ENCODE results near the gene PPP1R14B. TPM values are rescaled to one million over a fixed set of nuclear protein-coding genes. Genes with fewer than 3 reads are reported as not detected.

The PPP1R14B gene, protein sequence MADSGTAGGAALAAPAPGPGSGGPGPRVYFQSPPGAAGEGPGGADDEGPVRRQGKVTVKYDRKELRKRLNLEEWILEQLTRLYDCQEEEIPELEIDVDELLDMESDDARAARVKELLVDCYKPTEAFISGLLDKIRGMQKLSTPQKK
- total RNA-seq = 100 to 1,000 TPM in 2 of 4 donors, 10 to 100 TPM in 2; 75.3 to 146 (median 105) TPM
- 99.9 TPM for polyA plus RNA-seq
- long read RNA-seq, donor 1, transcript PPP1R14B-201 (4 exons, 982 nt) = major isoform, 71 of 73 reads
- long read RNA-seq, donor 1, partial matches to known transcripts = 2 of 73 reads
- long read RNA-seq, donor 1, other reads (novel, unspliced or antisense) = 0 of 73 reads
- long read RNA-seq, donor 2, transcript PPP1R14B-201 (4 exons, 982 nt) = major isoform, 79 of 81 reads
- long read RNA-seq, donor 2, partial matches to known transcripts = 1 of 81 reads
- long read RNA-seq, donor 2, other reads (novel, unspliced or antisense) = 1 of 81 reads
- long read RNA-seq, donor 3, partial matches to known transcripts = 1 of 5 reads
- long read RNA-seq, donor 3, other reads (novel, unspliced or antisense) = 0 of 5 reads
- long read RNA-seq, donor 4, transcript PPP1R14B-201 (4 exons, 982 nt) = major isoform, 48 of 49 reads
- long read RNA-seq, donor 4, partial matches to known transcripts = 0 of 49 reads
- long read RNA-seq, donor 4, other reads (novel, unspliced or antisense) = 1 of 49 reads

DNA sequence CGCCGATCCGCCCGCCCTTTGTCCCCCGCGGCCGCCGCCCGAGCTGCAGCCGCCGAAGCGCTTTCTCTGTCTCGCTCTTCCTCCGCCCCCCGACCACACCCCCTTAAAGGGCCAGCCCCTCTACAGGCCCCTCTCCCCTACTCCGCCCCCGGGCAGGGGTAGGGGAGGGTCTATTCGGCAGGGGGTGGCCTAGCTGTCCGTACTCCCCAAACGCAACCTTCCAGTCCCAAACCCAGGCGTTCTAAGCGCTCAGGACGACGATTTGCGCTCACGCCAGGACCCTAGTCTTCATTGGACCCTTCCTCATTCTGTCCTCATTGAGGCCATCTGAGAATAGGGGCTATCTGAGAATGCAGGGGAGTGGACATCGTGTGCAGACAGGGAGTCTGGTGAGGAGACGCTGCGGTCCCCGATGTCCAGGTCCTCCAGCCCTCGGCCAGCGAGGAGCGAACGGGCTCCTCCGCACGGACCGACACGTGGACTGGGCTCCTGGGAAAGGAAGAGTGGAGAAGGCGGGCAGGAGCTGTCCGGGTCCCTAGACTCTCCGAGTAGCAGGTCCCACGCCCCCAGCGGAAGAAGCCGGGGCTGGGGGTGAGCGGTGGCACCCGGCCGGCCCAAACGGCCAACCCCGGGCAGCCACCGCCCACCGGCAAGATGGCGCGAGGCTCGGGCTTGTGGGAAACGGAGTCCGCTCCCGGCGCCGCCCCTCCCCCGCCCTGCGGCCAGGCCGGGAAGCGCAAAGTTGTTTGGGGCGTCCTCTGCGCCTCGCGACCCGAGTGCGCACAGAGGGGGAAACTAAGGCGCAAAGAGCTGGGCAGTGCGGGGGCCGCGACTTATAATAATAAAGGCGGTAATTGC, at the start of gene PPP1R14B:
PPP1R14B (minus strand) TSS at position 73 of the 858 bp plus-strand sequence. CDS start 270 bp downstream, outside the sequence.
- DNase-seq (peak; percentile 92 to 97 (median 96)), ATAC-seq (peak; percentile 73 to 76)
- H3K4me1 ChIP-seq (ENCODE audit: control insufficient read depth, insufficient read depth, low read length) = peaks cover 4% of the 10 kb centered on the region
- no peaks in the 10 kb centered on the region for H3K9me3 ChIP-seq (ENCODE audit: control insufficient read depth, low read length)
- H3K27ac ChIP-seq (ENCODE audit: low read length) = peak within 1 kb of the TSS; percentile 65
- peak within 1 kb of the TSS; percentile 49 for H3K4me3 ChIP-seq (ENCODE audit: low read length)
- no peaks in the 10 kb centered on the region for H3K27me3 ChIP-seq (ENCODE audit: control insufficient read depth, insufficient read depth)
- intact Hi-C loops (cut with DNase I) = no loop called here
- WGBS = under 1% methylated on average over 73 of the region's 74 CpGs

DNA sequence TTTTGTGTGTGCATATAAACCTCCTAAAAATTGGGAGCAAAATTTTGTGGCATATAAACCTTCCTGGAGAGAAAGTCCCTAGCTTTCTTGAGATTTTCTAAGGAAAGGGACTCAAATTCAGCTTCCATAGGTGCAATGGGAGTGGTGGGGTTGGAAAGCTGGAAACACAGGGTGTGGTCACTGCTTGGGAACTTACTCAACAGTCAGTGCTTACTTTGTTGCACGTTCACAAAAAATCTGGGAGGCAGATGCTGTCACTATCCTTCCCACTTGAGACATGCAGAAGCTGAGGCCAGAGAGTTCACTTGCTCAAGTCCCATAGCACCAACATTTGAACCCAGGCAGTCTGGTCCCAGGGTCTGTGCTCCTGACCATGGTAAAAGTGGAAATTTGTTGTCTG, 49.5 kb upstream of the PPP1R14B start:
- H3K27me3 ChIP-seq (ENCODE audit: control insufficient read depth, insufficient read depth) = no peaks in the 10 kb centered on the region

DNA sequence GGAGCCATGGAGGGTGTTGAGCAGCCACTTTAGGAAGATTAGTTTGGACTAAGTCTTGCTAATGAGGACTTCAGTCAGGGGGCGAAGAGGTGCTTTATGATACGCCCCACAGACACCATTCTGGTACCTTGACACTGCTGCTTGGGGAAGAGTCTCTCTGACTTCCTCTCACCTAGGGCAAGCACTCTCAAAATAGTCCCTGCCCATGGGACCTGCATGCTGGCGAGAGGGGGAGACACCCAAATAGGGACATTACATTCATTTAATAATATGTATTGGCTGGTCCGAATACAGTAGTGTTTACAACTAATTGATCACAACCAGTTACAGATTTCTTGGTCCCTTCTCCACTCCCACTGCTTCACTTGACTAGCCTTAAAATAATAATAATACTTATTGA, 49.0 kb upstream of the PPP1R14B start:
- ATAC-seq = no peak
- DNase-seq = no peak
- H3K4me1 ChIP-seq (ENCODE audit: control insufficient read depth, insufficient read depth, low read length) = peaks cover 4% of the 10 kb centered on the region
- H3K27me3 ChIP-seq (ENCODE audit: control insufficient read depth, insufficient read depth) = no peaks in the 10 kb centered on the region
- H3K4me3 ChIP-seq (ENCODE audit: low read length) = no peak overlapping the region
- WGBS = 94% methylated on average over 4 of the region's 4 CpGs
- intact Hi-C loops (cut with DNase I) = no loop called here
- H3K9me3 ChIP-seq (ENCODE audit: control insufficient read depth, low read length) = no peaks in the 10 kb centered on the region
- no peak overlapping the region for H3K27ac ChIP-seq (ENCODE audit: low read length)

More for the DNA sequence above, 49.5 kb upstream of the PPP1R14B start:
- 38% methylated on average over 1 of the region's 1 CpG for WGBS
- no peak overlapping the region for H3K4me3 ChIP-seq (ENCODE audit: low read length)
- H3K27ac ChIP-seq (ENCODE audit: low read length) = no peak overlapping the region
- H3K4me1 ChIP-seq (ENCODE audit: control insufficient read depth, insufficient read depth, low read length) = peaks cover 4% of the 10 kb centered on the region
- DNase-seq = no peak
- H3K9me3 ChIP-seq (ENCODE audit: control insufficient read depth, low read length) = no peaks in the 10 kb centered on the region
- intact Hi-C loops (cut with DNase I) = no loop called here
- ATAC-seq = no peak

DNA sequence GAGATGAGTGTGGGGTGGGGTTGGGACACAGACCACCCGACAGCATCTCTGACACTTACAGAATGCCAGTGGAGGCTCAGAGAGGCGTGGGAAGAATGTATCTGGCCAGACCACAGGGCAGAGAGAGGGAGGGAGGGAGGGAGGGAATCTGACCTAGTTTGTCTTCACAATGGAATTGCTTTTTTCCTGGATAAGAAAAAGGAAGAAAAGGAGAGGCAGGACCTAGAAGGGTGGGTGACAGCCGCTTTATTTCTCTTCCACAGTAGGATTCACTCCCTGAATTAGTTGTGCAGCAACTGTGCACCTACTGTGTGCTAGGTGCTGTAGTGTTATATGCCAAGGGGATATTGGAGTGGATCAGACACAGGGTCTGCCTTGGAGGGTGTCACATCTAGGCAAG, 48.0 kb upstream of the PPP1R14B start:
- no peaks in the 10 kb centered on the region for H3K9me3 ChIP-seq (ENCODE audit: control insufficient read depth, low read length)
- no peaks in the 10 kb centered on the region for H3K27me3 ChIP-seq (ENCODE audit: control insufficient read depth, insufficient read depth)
- peaks cover 3% of the 10 kb centered on the region for H3K4me1 ChIP-seq (ENCODE audit: control insufficient read depth, insufficient read depth, low read length)
- H3K27ac ChIP-seq (ENCODE audit: low read length) = no peak overlapping the region
- DNase-seq (no peak), ATAC-seq (no peak)
- H3K4me3 ChIP-seq (ENCODE audit: low read length) = no peak overlapping the region
- intact Hi-C loops (cut with DNase I) = no loop called here
- 46% methylated on average over 3 of the region's 3 CpGs for WGBS

DNA sequence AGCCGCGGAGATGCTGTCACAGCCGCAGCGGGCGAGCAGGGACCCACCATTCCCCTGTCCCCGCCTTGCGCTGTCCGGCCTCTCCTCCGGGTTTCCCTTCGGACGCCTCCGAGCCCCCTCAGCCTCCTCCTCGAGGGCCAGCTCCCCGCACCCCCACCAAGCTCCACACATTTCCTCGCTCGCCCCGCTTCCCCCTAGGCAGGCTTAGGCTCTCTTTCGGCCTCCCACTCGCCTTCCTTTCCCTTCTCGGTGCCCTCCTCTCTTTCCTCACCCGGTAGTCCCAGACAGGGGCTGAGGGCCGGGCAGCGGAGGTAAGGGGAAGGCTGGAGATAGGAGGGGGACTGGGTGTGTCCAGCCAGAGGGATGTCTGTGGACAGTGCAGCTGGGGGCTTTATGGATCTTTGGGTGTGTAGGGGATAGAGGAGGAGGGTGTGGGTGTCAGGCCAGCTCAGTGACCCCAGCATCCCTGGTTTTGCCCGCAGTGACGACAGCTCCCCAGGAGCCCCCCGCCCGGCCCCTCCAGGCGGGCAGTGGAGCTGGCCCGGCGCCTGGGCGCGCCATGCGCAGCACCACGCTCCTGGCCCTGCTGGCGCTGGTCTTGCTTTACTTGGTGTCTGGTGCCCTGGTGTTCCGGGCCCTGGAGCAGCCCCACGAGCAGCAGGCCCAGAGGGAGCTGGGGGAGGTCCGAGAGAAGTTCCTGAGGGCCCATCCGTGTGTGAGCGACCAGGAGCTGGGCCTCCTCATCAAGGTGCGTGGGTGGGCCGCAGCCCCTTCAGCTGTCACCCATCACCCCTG, 45.9 kb upstream of the PPP1R14B start:
- WGBS = 32% methylated on average over 42 of the region's 42 CpGs
- Histone ChIP-seq H3K9me3 (ENCODE audit: control insufficient read depth, low read length) (no peaks in the 10 kb centered on the region), H3K27ac (ENCODE audit: low read length) (no peak overlapping the region), H3K4me1 (ENCODE audit: control insufficient read depth, insufficient read depth, low read length) (peaks cover 3% of the 10 kb centered on the region), H3K27me3 (ENCODE audit: control insufficient read depth, insufficient read depth) (no peaks in the 10 kb centered on the region), H3K4me3 (ENCODE audit: low read length) (peak overlapping the region; percentile 39)
- DNase-seq (no peak), ATAC-seq (peak in 1 of 2 donors; percentile 12)
- intact Hi-C loops (cut with DNase I) = no loop called here

DNA sequence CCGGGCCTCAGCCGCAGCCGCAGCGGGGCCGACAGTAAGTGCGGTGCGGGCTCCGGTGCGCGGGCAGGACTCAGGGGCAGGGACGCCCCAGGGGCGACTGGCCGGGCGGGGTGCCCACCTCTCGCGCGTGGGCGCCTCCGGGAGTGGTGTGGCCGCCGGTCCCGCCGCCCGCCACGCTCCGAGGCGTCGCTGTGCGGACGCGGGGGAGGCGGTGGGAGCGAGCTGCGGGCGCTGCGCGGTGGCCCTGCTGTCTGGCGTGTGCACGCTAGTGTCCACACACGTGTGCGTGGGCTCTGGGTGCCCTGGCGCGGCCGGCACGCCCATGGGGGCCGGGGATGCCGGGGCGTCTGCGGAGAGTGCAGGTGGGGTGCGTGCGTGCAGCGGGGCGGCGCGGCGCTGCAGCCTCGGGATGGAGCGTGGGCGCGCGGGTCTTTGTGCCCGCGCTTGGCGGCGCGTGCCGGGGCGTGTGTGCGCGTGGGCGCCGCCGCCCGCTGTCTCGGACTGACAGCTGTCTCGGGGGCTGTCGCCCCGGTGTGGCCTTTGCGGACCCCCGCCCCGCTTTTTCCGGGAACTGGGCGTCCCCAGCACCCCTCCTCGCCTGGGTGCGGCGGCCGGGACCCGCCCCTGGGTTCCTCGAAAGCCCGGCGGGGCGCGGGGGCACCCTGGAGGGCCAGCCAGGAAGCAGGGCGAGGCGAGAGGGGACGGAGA, 45.2 kb upstream of the PPP1R14B start:
- Histone ChIP-seq H3K27ac (ENCODE audit: low read length) (no peak overlapping the region), H3K4me1 (ENCODE audit: control insufficient read depth, insufficient read depth, low read length) (peaks cover 3% of the 10 kb centered on the region), H3K9me3 (ENCODE audit: control insufficient read depth, low read length) (no peaks in the 10 kb centered on the region), H3K27me3 (ENCODE audit: control insufficient read depth, insufficient read depth) (no peaks in the 10 kb centered on the region), H3K4me3 (ENCODE audit: low read length) (peak overlapping the region; percentile 39)
- no peak for ATAC-seq
- whole genome bisulfite sequencing = under 1% methylated on average over 96 of the region's 96 CpGs
- intact Hi-C loops (cut with DNase I) = no loop called here
- no peak for DNase-seq

DNA sequence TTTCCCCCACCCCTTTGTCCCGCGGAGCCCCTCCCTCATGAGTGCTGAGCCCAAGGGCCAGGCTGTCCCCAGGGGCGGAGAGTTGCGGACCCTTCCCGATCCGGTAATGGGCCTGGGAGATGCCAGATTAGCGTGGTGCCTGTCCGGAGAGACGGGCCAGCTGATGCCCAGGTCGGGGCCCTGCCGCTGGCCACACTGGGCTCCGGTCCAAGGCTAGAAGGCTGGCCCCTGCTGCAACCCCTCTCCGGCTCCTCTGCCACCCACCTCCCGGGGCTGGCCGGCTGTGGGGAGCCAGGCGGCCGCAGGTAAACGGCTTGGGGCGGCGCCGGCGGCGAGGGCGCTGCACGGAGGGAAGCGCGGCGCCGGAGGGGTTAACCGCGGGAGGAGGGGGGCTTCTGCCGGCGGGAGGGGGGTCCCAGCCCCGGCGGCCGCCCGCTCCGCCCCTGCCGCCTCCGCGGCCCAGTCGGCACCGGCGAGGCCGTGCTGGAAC, 44.6 kb upstream of the PPP1R14B start, which contains the start of gene KCNK4:
KCNK4 (plus strand) TSS at position 41 of the 490 bp plus-strand sequence. CDS start 1,717 bp downstream, outside the sequence.
- Histone ChIP-seq H3K9me3 (ENCODE audit: control insufficient read depth, low read length) (no peaks in the 10 kb centered on the region), H3K27ac (ENCODE audit: low read length) (no peak within 1 kb of the TSS), H3K4me1 (ENCODE audit: control insufficient read depth, insufficient read depth, low read length) (peaks cover 5% of the 10 kb centered on the region), H3K27me3 (ENCODE audit: control insufficient read depth, insufficient read depth) (no peaks in the 10 kb centered on the region), H3K4me3 (ENCODE audit: low read length) (peak within 1 kb of the TSS; percentile 39)
- DNase-seq = no peak
- WGBS = 3% methylated on average over 45 of the region's 45 CpGs
- intact Hi-C loops (cut with DNase I) = no loop called here
- no peak for ATAC-seq

DNA sequence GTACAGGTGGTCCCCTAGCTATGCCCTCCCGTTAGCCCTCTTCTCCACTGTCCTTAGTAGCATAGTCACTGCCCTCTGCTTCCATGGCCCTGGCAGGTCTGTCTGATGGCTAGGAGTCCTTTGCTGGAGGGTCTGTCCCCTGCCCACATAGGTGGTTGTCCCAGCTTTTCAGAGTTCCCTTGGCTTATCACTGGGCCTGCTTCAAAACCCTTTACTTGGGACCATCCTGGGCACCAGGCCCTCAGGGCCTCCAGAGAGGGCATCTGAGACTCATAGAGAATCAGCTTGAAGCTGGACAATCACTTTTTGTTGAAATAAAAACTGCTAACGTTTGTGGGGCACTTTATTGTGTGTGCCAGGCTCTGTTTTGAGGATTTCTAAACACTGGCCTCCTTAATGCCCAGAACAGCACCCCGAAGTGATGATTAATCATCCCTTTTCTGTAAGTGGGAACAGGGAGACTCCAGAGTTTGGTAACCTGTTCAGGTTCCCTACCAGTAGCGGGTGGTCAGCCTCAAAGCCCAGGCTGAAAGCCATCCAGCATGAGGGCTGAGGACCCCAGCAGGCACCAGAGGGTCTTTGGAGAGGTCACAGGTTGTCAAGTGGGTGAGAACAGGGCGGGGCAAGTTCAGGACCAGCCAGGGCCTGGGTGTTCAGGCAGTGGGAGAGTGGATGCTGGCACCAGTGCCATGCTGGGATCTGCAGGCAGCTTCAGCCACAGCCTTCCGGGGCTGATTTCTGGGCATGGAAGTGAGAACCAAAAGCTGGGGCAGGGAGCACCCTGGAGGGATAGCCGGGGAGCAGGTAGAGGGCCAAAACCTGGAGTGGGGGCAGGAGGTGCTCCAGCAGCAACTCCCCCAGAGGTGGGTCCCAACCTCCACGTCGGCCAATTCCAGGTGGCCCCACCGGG, 43.9 kb upstream of the PPP1R14B start:
- no peaks in the 10 kb centered on the region for H3K27me3 ChIP-seq (ENCODE audit: control insufficient read depth, insufficient read depth)

DNA sequence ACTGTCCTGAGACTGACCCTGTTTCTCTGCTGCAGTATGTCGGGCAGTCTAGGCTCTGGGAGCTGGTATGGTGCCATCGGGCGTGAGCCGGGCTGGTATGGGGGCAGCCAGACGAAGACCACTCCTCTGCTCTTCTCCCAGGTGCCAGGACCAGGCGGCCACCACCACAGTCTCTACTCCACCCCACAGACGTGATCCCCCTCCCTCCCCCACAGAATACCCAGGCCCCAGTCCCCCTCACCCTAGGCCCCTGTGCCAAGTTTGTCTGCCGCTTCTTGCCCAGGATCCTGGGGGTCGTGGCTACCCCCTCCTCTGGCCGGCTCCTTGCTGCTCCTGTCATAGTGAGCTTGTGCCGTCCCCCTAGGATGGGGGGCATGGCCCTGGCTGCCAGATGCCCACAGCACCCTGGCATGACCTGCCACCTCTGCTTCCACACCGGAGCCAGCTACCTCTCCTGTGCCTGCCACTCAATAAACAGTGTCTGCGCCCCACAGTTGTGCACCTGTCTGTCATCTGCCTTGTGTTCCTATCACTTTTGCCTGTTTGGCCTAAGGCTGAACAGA, 42.3 kb upstream of the PPP1R14B start:
- intact Hi-C loops (cut with DNase I) = no loop called here
- no peak for ATAC-seq
- Histone ChIP-seq H3K4me3 (ENCODE audit: low read length) (no peak overlapping the region), H3K27me3 (ENCODE audit: control insufficient read depth, insufficient read depth) (no peaks in the 10 kb centered on the region), H3K27ac (ENCODE audit: low read length) (no peak overlapping the region), H3K4me1 (ENCODE audit: control insufficient read depth, insufficient read depth, low read length) (peaks cover 5% of the 10 kb centered on the region), H3K9me3 (ENCODE audit: control insufficient read depth, low read length) (no peaks in the 10 kb centered on the region)
- 95% methylated on average over 13 of the region's 13 CpGs for WGBS
- no peak for DNase-seq

More for the DNA sequence above, 43.9 kb upstream of the PPP1R14B start:
- DNase-seq = no peak
- Histone ChIP-seq H3K9me3 (ENCODE audit: control insufficient read depth, low read length) (no peaks in the 10 kb centered on the region), H3K4me3 (ENCODE audit: low read length) (no peak overlapping the region), H3K4me1 (ENCODE audit: control insufficient read depth, insufficient read depth, low read length) (peaks cover 5% of the 10 kb centered on the region), H3K27ac (ENCODE audit: low read length) (no peak overlapping the region)
- no peak for ATAC-seq
- WGBS = 47% methylated on average over 10 of the region's 10 CpGs
- intact Hi-C loops (cut with DNase I) = no loop called here

Data from right cardiac atrium (tissue), 5 donors.